Embryonic facial prominence (tissue), 1 donor: Measurements from ENCODE around the gene TNRC6A.
"Not testable (repeated sequence)": the region's sequence is repeated elsewhere in the genome, so short reads cannot be mapped to it uniquely, and the experiment has no call there.

Experiments used
- DNase-seq: peaks from one replicate; pipeline ENCODE4 v3.0.0-alpha.2; 2016; ENCODE audit errors: extremely low spot score

TNRC6A gene

GRCh38 chr16:24758373-24758772 lies 28.9 kb downstream of the TNRC6A start:
- no peak for DNase-seq

- DNase-seq, result no peak
Observed at GRCh38 chr16:24759006-24759405, 29.6 kb downstream of the TNRC6A start.

- no peak for DNase-seq
Observed at GRCh38 chr16:24761526-24761925, 32.1 kb downstream of the TNRC6A start.

GRCh38 chr16:24764916-24765315 lies 35.5 kb downstream of the TNRC6A start:
- no peak for DNase-seq

GRCh38 chr16:24766057-24766456 lies 36.6 kb downstream of the TNRC6A start:
- DNase-seq, result no peak

- DNase-seq, result no peak
Observed at GRCh38 chr16:24769806-24770205, 40.4 kb downstream of the TNRC6A start.

- DNase-seq, result no peak
Observed at GRCh38 chr16:24771132-24771778, 41.8 kb downstream of the TNRC6A start.

- DNase-seq, result no peak
Observed at GRCh38 chr16:24771779-24772157, 42.3 kb downstream of the TNRC6A start.

- no peak for DNase-seq
Observed at GRCh38 chr16:24773771-24774427, 44.4 kb downstream of the TNRC6A start.

- no peak for DNase-seq
Observed at GRCh38 chr16:24774510-24774909, 45.1 kb downstream of the TNRC6A start.

- DNase-seq, result no peak
Observed at GRCh38 chr16:24775455-24775854, 46.0 kb downstream of the TNRC6A start.

- no peak for DNase-seq
Observed at GRCh38 chr16:24776501-24777220, 47.2 kb downstream of the TNRC6A start.

GRCh38 chr16:24778671-24779070 lies 49.2 kb downstream of the TNRC6A start:
- DNase-seq, result no peak

GRCh38 chr16:24781256-24781655 lies 51.8 kb downstream of the TNRC6A start:
- no peak for DNase-seq

GRCh38 chr16:24784121-24784520 lies 54.7 kb downstream of the TNRC6A start:
- DNase-seq, result no peak

- DNase-seq, result no peak
Observed at GRCh38 chr16:24789881-24790280, 60.4 kb downstream of the TNRC6A start.

GRCh38 chr16:24800586-24800985 lies 71.1 kb downstream of the TNRC6A start:
- no peak for DNase-seq

- no peak for DNase-seq
Observed at GRCh38 chr16:24801761-24802302, 72.4 kb downstream of the TNRC6A start.

- no peak for DNase-seq
Observed at GRCh38 chr16:24805484-24805883, 76.0 kb downstream of the TNRC6A start.

- no peak for DNase-seq
Observed at GRCh38 chr16:24807301-24807700, 77.8 kb downstream of the TNRC6A start.

GRCh38 chr16:24810951-24811843 lies 81.7 kb downstream of the TNRC6A start:
- DNase-seq, result no peak

GRCh38 chr16:24812813-24813212 lies 83.4 kb downstream of the TNRC6A start:
- not testable (repeated sequence) for DNase-seq
